ENCODE measurements around the gene SERPINB1. TPM values are rescaled to one million over a fixed set of nuclear protein-coding genes. Genes with fewer than 3 reads are reported as not detected.
"Not testable (repeated sequence)": the region's sequence is repeated elsewhere in the genome, so short reads cannot be mapped to it uniquely, and the experiment has no call there.

The SERPINB1 gene
- 1.5 and 3.9 TPM in 2 replicates for total RNA-seq (2014; rRNA removed; shearing (Covaris generic))

GRCh38 chr6:2841264-2842138 is at the start of gene SERPINB1:
TSS of gene SERPINB1 (minus strand) at chr6:2841863. CDS start at chr6:2840586, 1,277 bp downstream.
- peak; percentile 24 for DNase-seq (ENCODE audit: low read depth)

GRCh38 chr6:2890976-2891767 is 49.5 kb upstream of the SERPINB1 start:
- DNase-seq (ENCODE audit: low read depth), result no peak

- no peak for DNase-seq (ENCODE audit: low read depth)
Observed at GRCh38 chr6:2885967-2886735, 44.5 kb upstream of the SERPINB1 start.

- no peak for DNase-seq (ENCODE audit: low read depth)
Observed at GRCh38 chr6:2884804-2885203, 43.1 kb upstream of the SERPINB1 start.

- no peak for DNase-seq (ENCODE audit: low read depth)
Observed at GRCh38 chr6:2883673-2884072, 42.0 kb upstream of the SERPINB1 start.

GRCh38 chr6:2881423-2881822 is 39.8 kb upstream of the SERPINB1 start:
- DNase-seq (ENCODE audit: low read depth), result no peak

GRCh38 chr6:2880156-2880555 is 38.5 kb upstream of the SERPINB1 start:
- not testable (repeated sequence) for DNase-seq (ENCODE audit: low read depth)

- no peak for DNase-seq (ENCODE audit: low read depth)
Observed at GRCh38 chr6:2877960-2878359, 36.3 kb upstream of the SERPINB1 start.

GRCh38 chr6:2877057-2877882 is 35.6 kb upstream of the SERPINB1 start:
- DNase-seq (ENCODE audit: low read depth), result peak; percentile 84

GRCh38 chr6:2876210-2877056 is 34.8 kb upstream of the SERPINB1 start:
- DNase-seq (ENCODE audit: low read depth), result peak; percentile 99

- DNase-seq (ENCODE audit: low read depth), result peak; percentile 53
Observed at GRCh38 chr6:2875359-2876191, 33.9 kb upstream of the SERPINB1 start.

- no peak for DNase-seq (ENCODE audit: low read depth)
Observed at GRCh38 chr6:2873643-2874042, 32.0 kb upstream of the SERPINB1 start.

GRCh38 chr6:2872423-2873358 is 31.0 kb upstream of the SERPINB1 start:
- no peak for DNase-seq (ENCODE audit: low read depth)

GRCh38 chr6:2871953-2872352 is 30.3 kb upstream of the SERPINB1 start:
- DNase-seq (ENCODE audit: low read depth), result no peak

GRCh38 chr6:2871102-2871501 is 29.4 kb upstream of the SERPINB1 start:
- no peak for DNase-seq (ENCODE audit: low read depth)

GRCh38 chr6:2870046-2870636 is 28.5 kb upstream of the SERPINB1 start:
- no peak for DNase-seq (ENCODE audit: low read depth)

GRCh38 chr6:2868637-2869036 is 27.0 kb upstream of the SERPINB1 start:
- DNase-seq (ENCODE audit: low read depth), result no peak

Data from M059J (cell line).